IMR-90 (cell line): ENCODE results near the gene SNED1. TPM values are rescaled to one million over a fixed set of nuclear protein-coding genes. Genes with fewer than 3 reads are reported as not detected.

ENCODE experiments used
- ATAC-seq: fragments of 200-7000 bp; cut with Tn5 transposase; 2 replicates; pipeline ENCODE4 v1.9.1; 2020; ENCODE audit warnings: low read depth, mild to moderate bottlenecking, moderate library complexity
- BruUV-seq: library from RNA; stranded (reverse); fragments of 400-500 nt; replicated peaks from 2 replicates; lab custom pipeline; 2021; lab: Mats Ljungman, UMichigan
- CTCF ChIA-PET: fragments of 300-600 bp; formaldehyde crosslinking; extraction: SDS; loops from one replicate; lab custom pipeline; 2021; ENCODE audit warnings: antibody characterized with exemption; lab: Yijun Ruan, JAX
- POLR2A ChIA-PET: fragments of 300-600 bp; sonication (Branson Sonifier 250); formaldehyde crosslinking; loops from one replicate; lab custom pipeline; 2022; ENCODE audit warnings: antibody characterized with exemption; ENCODE audit not compliant: unreplicated experiment; lab: Charles Lee
- DNase-seq: peaks from one replicate; pipeline ENCODE4 v3.0.0; 2013
- H2AFZ ChIP-seq: replicated peaks from 2 replicates; pipeline ENCODE3; 2013; ENCODE audit warnings: low read length, mild to moderate bottlenecking; ENCODE audit not compliant: poor library complexity
- H2AK5ac ChIP-seq: 2 replicates; pipeline ENCODE4 v1.6.1; 2013; ENCODE audit warnings: low read depth, low read length, inconsistent platforms
- H2AK9ac ChIP-seq: replicated peaks from 2 replicates; pipeline ENCODE3; 2013; ENCODE audit warnings: mild to moderate bottlenecking, low read depth, low read length, moderate library complexity; ENCODE audit not compliant: poor library complexity
- H2BK120ac ChIP-seq: 2 replicates; pipeline ENCODE4 v1.6.1; 2013; ENCODE audit warnings: low read depth, low read length, inconsistent platforms
- H2BK15ac ChIP-seq: 3 replicates; pipeline ENCODE4 v1.6.1; 2013; ENCODE audit warnings: low read depth, low read length, inconsistent platforms
- H2BK20ac ChIP-seq: 2 replicates; pipeline ENCODE4 v1.6.1; 2013; ENCODE audit warnings: low read depth, mild to moderate bottlenecking, inconsistent platforms, low read length, moderate library complexity
- H2BK5ac ChIP-seq: 2 replicates; pipeline ENCODE4 v1.6.1; 2013; ENCODE audit warnings: mild to moderate bottlenecking, low read depth, low read length, inconsistent platforms; ENCODE audit not compliant: poor library complexity, severe bottlenecking
- H3K14ac ChIP-seq: replicated peaks from 2 replicates; pipeline ENCODE4 v1.6.1; 2013; ENCODE audit warnings: low read depth, low read length, inconsistent platforms
- H3K18ac ChIP-seq: 2 replicates; pipeline ENCODE4 v1.6.1; 2013; ENCODE audit warnings: low read depth, low read length, control low read depth
- H3K23ac ChIP-seq: 2 replicates; pipeline ENCODE4 v1.6.1; 2013; ENCODE audit warnings: low read depth, low read length, inconsistent platforms
- H3K27ac ChIP-seq: 2 replicates; pipeline ENCODE4 v1.5.1; 2013; ENCODE audit warnings: mild to moderate bottlenecking, control low read depth, low read length; ENCODE audit not compliant: insufficient read depth
- H3K27me3 ChIP-seq: 2 replicates; pipeline ENCODE4 v1.6.1; 2013; ENCODE audit warnings: low read length; ENCODE audit not compliant: control insufficient read depth, insufficient read depth
- H3K36me3 ChIP-seq: 2 replicates; pipeline ENCODE4 v1.6.1; 2013; ENCODE audit warnings: low read length, mixed read lengths; ENCODE audit not compliant: control insufficient read depth, insufficient read depth
- H3K4ac ChIP-seq: 2 replicates; pipeline ENCODE4 v1.6.1; 2013; ENCODE audit warnings: low read depth, low read length, inconsistent platforms
- H3K4me1 ChIP-seq: 2 replicates; pipeline ENCODE4 v1.6.1; 2013; ENCODE audit warnings: low read length, mixed read lengths; ENCODE audit not compliant: control insufficient read depth, insufficient read depth
- H3K4me2 ChIP-seq: 2 replicates; pipeline ENCODE4 v1.6.1; 2013; ENCODE audit warnings: low read depth, mild to moderate bottlenecking, control low read depth, low read length, moderate library complexity
- H3K4me3 ChIP-seq: 2 replicates; pipeline ENCODE4 v1.5.1; 2013; ENCODE audit warnings: low read depth, mild to moderate bottlenecking, control low read depth, low read length, moderate library complexity; ENCODE audit not compliant: insufficient read depth
- H3K56ac ChIP-seq: 2 replicates; pipeline ENCODE4 v1.6.1; 2013; ENCODE audit warnings: low read length, inconsistent platforms; ENCODE audit not compliant: insufficient read depth; ENCODE audit errors: extremely low read depth
- H3K79me1 ChIP-seq, 2 experiments: 2 replicates each; pipeline ENCODE4 v1.6.1; 2013; ENCODE audit warnings: low read length in 2 of 2, inconsistent platforms in 1 of 2, low read depth in 1 of 2
- H3K9ac ChIP-seq: 2 replicates; pipeline ENCODE4 v1.6.1; 2013; ENCODE audit warnings: low read depth, low read length, control low read depth
- H3K9me1 ChIP-seq: 2 replicates; pipeline ENCODE4 v1.6.1; 2013; ENCODE audit warnings: low read length, inconsistent platforms; ENCODE audit not compliant: insufficient read depth
- H3K9me3 ChIP-seq: 2 replicates; pipeline ENCODE4 v1.6.1; 2013; ENCODE audit warnings: low read length; ENCODE audit not compliant: control insufficient read depth, insufficient read depth
- H4K20me1 ChIP-seq: 2 replicates; pipeline ENCODE4 v1.6.1; 2013; ENCODE audit warnings: low read length, inconsistent platforms; ENCODE audit not compliant: insufficient read depth
- H4K5ac ChIP-seq: 2 replicates; pipeline ENCODE4 v1.6.1; 2013; ENCODE audit warnings: mild to moderate bottlenecking, low read depth, low read length, control low read depth
- H4K8ac ChIP-seq, 2 experiments: 2 replicates each; pipeline ENCODE4 v1.6.1; 2013; ENCODE audit warnings: low read depth in 2 of 2, low read length in 2 of 2, control low read depth in 1 of 2, inconsistent platforms in 1 of 2
- H4K91ac ChIP-seq: 2 replicates; pipeline ENCODE4 v1.6.1; 2013; ENCODE audit warnings: low read depth, low read length, inconsistent platforms; ENCODE audit not compliant: insufficient read depth
- FOS ChIP-seq: fragments of 150-350 bp; IDR thresholded peaks from 2 replicates; pipeline ENCODE4 v1.6.1; 2016; ENCODE audit warnings: low read depth, low read length
- NFE2L2 ChIP-seq: fragments of 150-350 bp; IDR thresholded peaks from 2 replicates; pipeline ENCODE4 v1.6.1; 2016; ENCODE audit warnings: low read depth, mild to moderate bottlenecking, low read length
- RCOR1 ChIP-seq: IDR thresholded peaks from 2 replicates; pipeline ENCODE4 v1.6.1; 2012; ENCODE audit warnings: mild to moderate bottlenecking, low read length, improper control_type of control experiment; ENCODE audit not compliant: insufficient replicate concordance
- SMC3 ChIP-seq: fragments of 150-350 bp; IDR thresholded peaks from 2 replicates; pipeline ENCODE4 v1.6.1; 2016; ENCODE audit warnings: low read depth, mild to moderate bottlenecking, antibody characterized with exemption, low read length, moderate library complexity
- USF2 ChIP-seq: fragments of 150-350 bp; IDR thresholded peaks from 2 replicates; pipeline ENCODE4 v1.6.1; 2017; ENCODE audit warnings: mild to moderate bottlenecking, antibody characterized with exemption, low read length, low read depth
- WGBS, 2 experiments: methylation state at CpG; one replicate each; pipeline versions ENCODE4 v1.1.5 to v1.1.7; 2013; ENCODE audit warnings: missing lambda C conversion rate in 2 of 2; ENCODE audit not compliant: insufficient read length in 1 of 2; ENCODE audit errors: extremely low coverage in 2 of 2; 5-methylcytosine and 5-hydroxymethylcytosine counted together
- dilution Hi-C: fragments of 300-500 bp; cut with HindIII; formaldehyde crosslinking; loops from one replicate; pipeline ENCODE4 v1.14.3; 2018; ENCODE audit warnings: low sequenced_read_pairs; ENCODE audit not compliant: unreplicated experiment
- in situ Hi-C: fragments of 300-500 bp; cut with MboI; formaldehyde crosslinking; loops from 3 replicates; pipeline ENCODE4 v1.14.3; 2019; ENCODE audit warnings: low sequenced_read_pairs, inconsistent platforms, mixed read lengths
- intact Hi-C: fragments of 100-400 bp; cut with micrococcal nuclease; formaldehyde crosslinking; loops from 2 replicates; pipeline ENCODE4 v1.10.0; 2022
- polyA plus RNA-seq, 3 experiments: library from polyadenylated mRNA; depleted of rRNA; stranded (reverse); fragments of >200 nt; gene quantifications; 2 replicates each; pipeline ENCODE4 v1.2.3, GENCODE V29; 2012; ENCODE audit warnings: low replicate concordance in 1 of 3
- total RNA-seq: library from RNA; depleted of rRNA; stranded (reverse); fragments of >200 nt; gene quantifications from 2 replicates; pipeline ENCODE4 v1.2.3, GENCODE V29; 2012

SNED1 gene
- total and polyA plus RNA-seq, 2 of the 4 experiments (the other 2 are of a cell fraction) = 1.1 to 3.4 TPM

GRCh38 chr2:241126201-241126611 lies 127.8 kb downstream of the SNED1 start:
- no peak overlapping the region for H3K56ac ChIP-seq
- H3K18ac ChIP-seq = no peak overlapping the region
- H3K9me1 ChIP-seq = peaks cover 3% of the 10 kb centered on the region; the same call in 1 of the 2 replicates
- no peak overlapping the region for H3K4ac ChIP-seq
- no peak overlapping the region for H4K91ac ChIP-seq
- H3K14ac ChIP-seq = no peak overlapping the region
- in situ Hi-C loops (no loop called here), intact Hi-C loops (no loop called here), dilution Hi-C loops (no loop called here)
- H2BK20ac ChIP-seq = no peak overlapping the region
- H3K4me3 ChIP-seq = no peak overlapping the region
- no peak overlapping the region for H3K4me2 ChIP-seq
- no peak overlapping the region for H2BK5ac ChIP-seq
- no peak overlapping the region for H2BK15ac ChIP-seq
- H2AFZ ChIP-seq = no peak overlapping the region
- H3K36me3 ChIP-seq = peaks cover 9% of the 10 kb centered on the region
- H3K4me1 ChIP-seq = no peaks in the 10 kb centered on the region
- H4K8ac ChIP-seq = no peak overlapping the region
- ChIA-PET CTCF (no interaction called here), POLR2A (no interaction called here)
- no peak overlapping the region for H3K27ac ChIP-seq
- WGBS, 2 experiments = 93% methylated on average over 20 of the region's 21 CpGs; no CpG with 5 or more reads in 1 of the 2 experiments
- no peak for TF ChIP-seq SMC3
- TF ChIP-seq FOS = no peak
- no peak for TF ChIP-seq RCOR1
- TF ChIP-seq NFE2L2 = no peak
- no peak for TF ChIP-seq USF2
- no peaks in the 10 kb centered on the region for H3K9me3 ChIP-seq
- no peak overlapping the region for H3K23ac ChIP-seq
- H3K79me1 ChIP-seq = no peaks in the 10 kb centered on the region
- no peak overlapping the region for H3K9ac ChIP-seq
- no peak for ATAC-seq
- no peaks in the 10 kb centered on the region for H4K20me1 ChIP-seq
- DNase-seq = no peak
- no peak overlapping the region for H2BK120ac ChIP-seq
- no peak overlapping the region for H2AK9ac ChIP-seq
- H4K5ac ChIP-seq = no peak overlapping the region
- H2AK5ac ChIP-seq = no peak overlapping the region
- H3K27me3 ChIP-seq = no peaks in the 10 kb centered on the region
- BruUV-seq = no TSS peak
